ENCODE results near the gene SOX8. TPM values are rescaled to one million over a fixed set of nuclear protein-coding genes. Genes with fewer than 3 reads are reported as not detected.

SOX8 gene
- total RNA-seq, 1 experiment from 2014 or later, result 5.2 TPM

- TF ChIP-seq REST (IDR thresholded peaks at IDR 0.05; ENCODE audit: low read depth), result no peak
- TF ChIP-seq EZH2 (IDR thresholded peaks at IDR 0.05), result no peak
- TF ChIP-seq EGR1 (IDR thresholded peaks at IDR 0.05; ENCODE audit: low read depth), result no peak
- TF ChIP-seq SIN3A (IDR thresholded peaks at IDR 0.05; ENCODE audit: low read depth), result no peak
- no peak for TF ChIP-seq TCF7L2 (IDR thresholded peaks at IDR 0.05; ENCODE audit: borderline replicate concordance, extremely low read depth, insufficient read depth, insufficient read length)
- no peak for TF ChIP-seq ELF1 (IDR thresholded peaks at IDR 0.05; ENCODE audit: borderline replicate concordance, low read depth)
These were observed 16.6 kb downstream of the SOX8 start (continued) for GRCh38 chr16:998211-998610.

- Histone ChIP-seq H3K4me2 (ENCODE audit: low read length) (no peak overlapping the region), H3K9me3 (ENCODE audit: control insufficient read depth in 1 of 2, insufficient read depth in 1 of 2, low read depth in 1 of 2, low read length in 2 of 2) (no peaks in the 10 kb centered on the region; a peak in 1 of 4 replicates), H3K9ac (ENCODE audit: low read length) (no peak overlapping the region), H4K20me1 (ENCODE audit: insufficient read depth) (no peaks in the 10 kb centered on the region), H3K27me3 (ENCODE audit: insufficient read depth, low read length) (peaks cover 75% of the 10 kb centered on the region), H3K4me3 (replicated peaks in 1 of 2; ENCODE audit: low read depth in 1 of 2, low read length in 2 of 2) (no peak overlapping the region), H3K4me1 (ENCODE audit: control insufficient read depth in 1 of 2, insufficient read depth in 2 of 2, low read length in 2 of 2) (peaks cover 31 to 37% of the 10 kb centered on the region in 2 experiments), H3K36me3 (ENCODE audit: control insufficient read depth in 1 of 2, insufficient read depth in 2 of 2, low read length in 2 of 2) (no peaks in the 10 kb centered on the region), H3K79me2 (ENCODE audit: insufficient read depth, low read length) (no peaks in the 10 kb centered on the region), H3K27ac (ENCODE audit: low read depth, low read length) (no peak overlapping the region), H3K9me2 (ENCODE audit: insufficient read depth) (no peaks in the 10 kb centered on the region), H2AFZ (ENCODE audit: low read depth, low read length, poor library complexity, severe bottlenecking) (no peak overlapping the region)
- TF ChIP-seq MAX (IDR thresholded peaks at IDR 0.05) (no peak), ZFX (IDR thresholded peaks at IDR 0.05) (0 out of 2 replicates have a peak, but pooled peaks have one; percentile 11)
- ChIA-PET RAD21 (ENCODE audit: low non-redundant PET in 1 of 2, low total read pairs in 2 of 2, uncharacterized antibody in 2 of 2, unreplicated experiment in 2 of 2) (no interaction called here), CTCF (no interaction called here), POLR2A (no interaction called here)
- no TSS peak for BruUV-seq (replicated peaks)
- intact Hi-C loops (cut with micrococcal nuclease), result no loop called here
- DNase-seq (ENCODE audit: low read depth, low spot score), result no peak
- ATAC-seq, result no peak
These were observed 17.0 kb downstream of the SOX8 start for GRCh38 chr16:998615-999014.
